ENCODE measurements around the gene VIPR1. TPM values are rescaled to one million over a fixed set of nuclear protein-coding genes. Genes with fewer than 3 reads are reported as not detected.

VIPR1 gene
- total and polyA plus RNA-seq, 7 donors = 2.6 to 50.6 (median 9.6) TPM

- H3K9me3 ChIP-seq = no peaks in the 10 kb centered on the region
- H3K27me3 ChIP-seq = no peaks in the 10 kb centered on the region
- DNase-seq = no peak
- TF ChIP-seq EP300 (IDR thresholded peaks at IDR 0.05) = no peak
- TF ChIP-seq POLR2A (IDR thresholded peaks at IDR 0.05) = no peak
- no peak for TF ChIP-seq CTCF (IDR thresholded peaks at IDR 0.05)
- no peak for TF ChIP-seq POLR2AphosphoS5 (IDR thresholded peaks at IDR 0.05)
- 91 to 93% methylated on average over 11 of the region's 11 CpGs for WGBS, 2 donors
- H3K4me1 ChIP-seq = no peaks in the 10 kb centered on the region
- intact Hi-C loops (cut with DNase I) = no loop called here
- H3K36me3 ChIP-seq = no peaks in the 10 kb centered on the region
- no peak overlapping the region for H3K27ac ChIP-seq
- no peak overlapping the region for H3K4me3 ChIP-seq
These were observed 25.0 kb downstream of the VIPR1 start for GRCh38 chr3:42527368-42527917.

GRCh38 chr3:42529468-42529867, 27.0 kb downstream of the VIPR1 start:
- Histone ChIP-seq H3K9me3 (no peaks in the 10 kb centered on the region), H3K36me3 (no peaks in the 10 kb centered on the region), H3K27me3 (no peaks in the 10 kb centered on the region), H3K27ac (no peak overlapping the region), H3K4me3 (no peak overlapping the region), H3K4me1 (no peaks in the 10 kb centered on the region)
- no peak for DNase-seq
- WGBS, 2 donors = 58 to 91% methylated on average over 2 of the region's 2 CpGs
- TF ChIP-seq EP300 (IDR thresholded peaks at IDR 0.05) (no peak), POLR2AphosphoS5 (IDR thresholded peaks at IDR 0.05) (no peak), CTCF (IDR thresholded peaks at IDR 0.05) (no peak), POLR2A (IDR thresholded peaks at IDR 0.05) (no peak)
- intact Hi-C loops (cut with DNase I) = no loop called here

- Histone ChIP-seq H3K27ac (no peak overlapping the region), H3K27me3 (no peaks in the 10 kb centered on the region), H3K36me3 (no peaks in the 10 kb centered on the region), H3K4me3 (no peak overlapping the region), H3K9me3 (no peaks in the 10 kb centered on the region), H3K4me1 (no peaks in the 10 kb centered on the region)
- DNase-seq = no peak
- intact Hi-C loops (cut with DNase I) = no loop called here
- no peak for TF ChIP-seq POLR2AphosphoS5 (IDR thresholded peaks at IDR 0.05)
- TF ChIP-seq POLR2A (IDR thresholded peaks at IDR 0.05) = no peak
- no peak for TF ChIP-seq EP300 (IDR thresholded peaks at IDR 0.05)
- no peak for TF ChIP-seq CTCF (IDR thresholded peaks at IDR 0.05)
These were observed 27.6 kb downstream of the VIPR1 start for GRCh38 chr3:42530073-42530472.

- DNase-seq = no peak
- H3K36me3 ChIP-seq = no peaks in the 10 kb centered on the region
- intact Hi-C loops (cut with DNase I) = no loop called here
- 93% methylated on average over 6 of the region's 6 CpGs for WGBS, 2 donors
- H3K27ac ChIP-seq = no peak overlapping the region
- H3K27me3 ChIP-seq = no peaks in the 10 kb centered on the region
- H3K4me1 ChIP-seq = no peaks in the 10 kb centered on the region
- no peak for TF ChIP-seq POLR2AphosphoS5 (IDR thresholded peaks at IDR 0.05)
- no peak for TF ChIP-seq CTCF (IDR thresholded peaks at IDR 0.05)
- no peak for TF ChIP-seq POLR2A (IDR thresholded peaks at IDR 0.05)
- TF ChIP-seq EP300 (IDR thresholded peaks at IDR 0.05) = no peak
- H3K9me3 ChIP-seq = no peaks in the 10 kb centered on the region
- no peak overlapping the region for H3K4me3 ChIP-seq
These were observed 29.0 kb downstream of the VIPR1 start for GRCh38 chr3:42531470-42531869.

GRCh38 chr3:42532229-42532628, 29.8 kb downstream of the VIPR1 start:
- no peaks in the 10 kb centered on the region for H3K9me3 ChIP-seq
- DNase-seq = no peak
- WGBS, 2 donors = 90 to 91% methylated on average over 4 of the region's 4 CpGs
- no peaks in the 10 kb centered on the region for H3K36me3 ChIP-seq
- TF ChIP-seq CTCF (IDR thresholded peaks at IDR 0.05) (no peak), POLR2AphosphoS5 (IDR thresholded peaks at IDR 0.05) (no peak), EP300 (IDR thresholded peaks at IDR 0.05) (no peak), POLR2A (IDR thresholded peaks at IDR 0.05) (no peak)
- no peak overlapping the region for H3K4me3 ChIP-seq
- H3K27me3 ChIP-seq = no peaks in the 10 kb centered on the region
- intact Hi-C loops (cut with DNase I) = no loop called here
- no peaks in the 10 kb centered on the region for H3K4me1 ChIP-seq
- no peak overlapping the region for H3K27ac ChIP-seq

Data from sigmoid colon (tissue), 7 donors.